ENCODE measurements around the gene NDUFAF3. TPM values are rescaled to one million over a fixed set of nuclear protein-coding genes. Genes with fewer than 3 reads are reported as not detected.

NDUFAF3 gene
- total and polyA plus RNA-seq, 2 experiments from 2014 or later = 49.9 to 118 TPM

DNA sequence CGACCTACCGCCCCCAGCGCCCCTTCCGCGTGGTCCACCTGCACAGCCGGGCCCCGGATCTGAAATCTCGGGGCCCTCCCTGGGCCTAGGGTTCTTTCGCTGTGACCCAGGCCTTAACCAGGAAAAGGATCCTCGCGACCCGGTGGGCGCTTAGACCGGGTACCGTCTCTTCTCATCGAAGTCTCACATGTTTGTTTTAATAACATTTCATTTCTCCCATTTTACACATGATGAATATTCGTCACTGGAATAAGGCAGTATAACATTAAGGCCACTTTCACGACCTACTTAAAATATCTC lies 3.3 kb upstream of the NDUFAF3 start (continued):
- TF ChIP-seq NANOG (IDR thresholded peaks at IDR 0.05; ENCODE audit: borderline replicate concordance) (no peak), EZH2phosphoT487 (IDR thresholded peaks at IDR 0.05; ENCODE audit: unreplicated experiment) (no peak), ZNF331 (CRISPR knock-in tag; IDR thresholded peaks at IDR 0.05; ENCODE audit: low read depth) (no peak), JUNB (IDR thresholded peaks at IDR 0.05; ENCODE audit: unreplicated experiment) (no peak), POLR2AphosphoS5 (IDR thresholded peaks at IDR 0.05; ENCODE audit: low read depth) (no peak)
- TF ChIP-seq, protein P1, sequence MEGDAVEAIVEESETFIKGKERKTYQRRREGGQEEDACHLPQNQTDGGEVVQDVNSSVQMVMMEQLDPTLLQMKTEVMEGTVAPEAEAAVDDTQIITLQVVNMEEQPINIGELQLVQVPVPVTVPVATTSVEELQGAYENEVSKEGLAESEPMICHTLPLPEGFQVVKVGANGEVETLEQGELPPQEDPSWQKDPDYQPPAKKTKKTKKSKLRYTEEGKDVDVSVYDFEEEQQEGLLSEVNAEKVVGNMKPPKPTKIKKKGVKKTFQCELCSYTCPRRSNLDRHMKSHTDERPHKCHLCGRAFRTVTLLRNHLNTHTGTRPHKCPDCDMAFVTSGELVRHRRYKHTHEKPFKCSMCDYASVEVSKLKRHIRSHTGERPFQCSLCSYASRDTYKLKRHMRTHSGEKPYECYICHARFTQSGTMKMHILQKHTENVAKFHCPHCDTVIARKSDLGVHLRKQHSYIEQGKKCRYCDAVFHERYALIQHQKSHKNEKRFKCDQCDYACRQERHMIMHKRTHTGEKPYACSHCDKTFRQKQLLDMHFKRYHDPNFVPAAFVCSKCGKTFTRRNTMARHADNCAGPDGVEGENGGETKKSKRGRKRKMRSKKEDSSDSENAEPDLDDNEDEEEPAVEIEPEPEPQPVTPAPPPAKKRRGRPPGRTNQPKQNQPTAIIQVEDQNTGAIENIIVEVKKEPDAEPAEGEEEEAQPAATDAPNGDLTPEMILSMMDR (conservative IDR thresholded peaks at IDR 0.05; ENCODE audit: low read depth in 2 of 2) = no peak
- TF ChIP-seq, protein P2, sequence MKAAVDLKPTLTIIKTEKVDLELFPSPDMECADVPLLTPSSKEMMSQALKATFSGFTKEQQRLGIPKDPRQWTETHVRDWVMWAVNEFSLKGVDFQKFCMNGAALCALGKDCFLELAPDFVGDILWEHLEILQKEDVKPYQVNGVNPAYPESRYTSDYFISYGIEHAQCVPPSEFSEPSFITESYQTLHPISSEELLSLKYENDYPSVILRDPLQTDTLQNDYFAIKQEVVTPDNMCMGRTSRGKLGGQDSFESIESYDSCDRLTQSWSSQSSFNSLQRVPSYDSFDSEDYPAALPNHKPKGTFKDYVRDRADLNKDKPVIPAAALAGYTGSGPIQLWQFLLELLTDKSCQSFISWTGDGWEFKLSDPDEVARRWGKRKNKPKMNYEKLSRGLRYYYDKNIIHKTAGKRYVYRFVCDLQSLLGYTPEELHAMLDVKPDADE (IDR thresholded peaks at IDR 0.05) = no peak; the same call in 1 of the 2 replicates

DNA sequence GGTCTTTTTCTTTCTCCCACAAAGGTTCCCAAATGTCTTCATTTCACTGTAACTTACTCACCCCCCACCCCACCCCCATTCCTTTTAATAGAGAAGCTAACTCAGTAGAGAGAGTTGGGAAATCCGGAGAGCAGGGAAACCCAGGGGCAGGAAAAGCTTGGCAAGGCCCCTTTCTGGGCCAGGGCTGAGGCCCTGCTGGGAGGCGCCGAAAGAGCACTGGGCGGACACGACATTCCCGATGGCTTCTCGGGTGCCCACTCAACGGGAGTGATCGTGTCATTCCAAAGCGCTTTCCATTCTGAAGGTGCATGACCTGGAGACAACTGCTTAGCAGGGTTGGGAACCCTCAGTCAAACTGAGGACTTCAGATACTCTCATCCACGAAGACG lies 2.0 kb upstream of the NDUFAF3 start:
- H3K4me2 ChIP-seq = peak overlapping the region; percentile 99
- DNase-seq (ENCODE audit: low spot score) (no peak), ATAC-seq (no peak)
- H3F3A ChIP-seq (replicated peaks; ENCODE audit: low read depth) = peaks cover 51% of the 10 kb centered on the region
- H4K20me1 ChIP-seq (replicated peaks; ENCODE audit: insufficient read depth) = peaks cover 14% of the 10 kb centered on the region
- H2AFZ ChIP-seq = no peak overlapping the region; the same call in 1 of the 2 replicates
- H3K4me3 ChIP-seq = peak overlapping the region; percentile 97
- peaks cover 32% of the 10 kb centered on the region for H3K27me3 Mint-ChIP-seq (ENCODE audit: insufficient read depth, low read depth, poor library complexity)
- peaks cover 49% of the 10 kb centered on the region for H3K36me3 Mint-ChIP-seq (ENCODE audit: low read depth)
- H3K27ac ChIP-seq (ENCODE audit: low read depth) = no peak overlapping the region
- H3K27ac Mint-ChIP-seq = peak overlapping the region; percentile 81; the same call in 1 of the 2 replicates
- H3K4me1 Mint-ChIP-seq = peaks cover 24% of the 10 kb centered on the region
- H3K4me3 Mint-ChIP-seq = peak overlapping the region; percentile 93
- TF ChIP-seq EZH2phosphoT487 (IDR thresholded peaks at IDR 0.05; ENCODE audit: unreplicated experiment) (no peak), EZH2 (IDR thresholded peaks at IDR 0.05; ENCODE audit: low read depth, unreplicated experiment) (no peak), ZNF114 (CRISPR knock-in tag; IDR thresholded peaks at IDR 0.05) (no peak), NANOG (IDR thresholded peaks at IDR 0.05; ENCODE audit: borderline replicate concordance) (no peak), STAT1 (IDR thresholded peaks at IDR 0.05; ENCODE audit: unreplicated experiment) (no peak), POLR2AphosphoS5 (IDR thresholded peaks at IDR 0.05; ENCODE audit: low read depth) (no peak)
- TF ChIP-seq, protein P3, sequence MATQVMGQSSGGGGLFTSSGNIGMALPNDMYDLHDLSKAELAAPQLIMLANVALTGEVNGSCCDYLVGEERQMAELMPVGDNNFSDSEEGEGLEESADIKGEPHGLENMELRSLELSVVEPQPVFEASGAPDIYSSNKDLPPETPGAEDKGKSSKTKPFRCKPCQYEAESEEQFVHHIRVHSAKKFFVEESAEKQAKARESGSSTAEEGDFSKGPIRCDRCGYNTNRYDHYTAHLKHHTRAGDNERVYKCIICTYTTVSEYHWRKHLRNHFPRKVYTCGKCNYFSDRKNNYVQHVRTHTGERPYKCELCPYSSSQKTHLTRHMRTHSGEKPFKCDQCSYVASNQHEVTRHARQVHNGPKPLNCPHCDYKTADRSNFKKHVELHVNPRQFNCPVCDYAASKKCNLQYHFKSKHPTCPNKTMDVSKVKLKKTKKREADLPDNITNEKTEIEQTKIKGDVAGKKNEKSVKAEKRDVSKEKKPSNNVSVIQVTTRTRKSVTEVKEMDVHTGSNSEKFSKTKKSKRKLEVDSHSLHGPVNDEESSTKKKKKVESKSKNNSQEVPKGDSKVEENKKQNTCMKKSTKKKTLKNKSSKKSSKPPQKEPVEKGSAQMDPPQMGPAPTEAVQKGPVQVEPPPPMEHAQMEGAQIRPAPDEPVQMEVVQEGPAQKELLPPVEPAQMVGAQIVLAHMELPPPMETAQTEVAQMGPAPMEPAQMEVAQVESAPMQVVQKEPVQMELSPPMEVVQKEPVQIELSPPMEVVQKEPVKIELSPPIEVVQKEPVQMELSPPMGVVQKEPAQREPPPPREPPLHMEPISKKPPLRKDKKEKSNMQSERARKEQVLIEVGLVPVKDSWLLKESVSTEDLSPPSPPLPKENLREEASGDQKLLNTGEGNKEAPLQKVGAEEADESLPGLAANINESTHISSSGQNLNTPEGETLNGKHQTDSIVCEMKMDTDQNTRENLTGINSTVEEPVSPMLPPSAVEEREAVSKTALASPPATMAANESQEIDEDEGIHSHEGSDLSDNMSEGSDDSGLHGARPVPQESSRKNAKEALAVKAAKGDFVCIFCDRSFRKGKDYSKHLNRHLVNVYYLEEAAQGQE (IDR thresholded peaks at IDR 0.05; ENCODE audit: unreplicated experiment) = no peak
- TF ChIP-seq, protein P2 (IDR thresholded peaks at IDR 0.05) = no peak
- no peaks in the 10 kb centered on the region for H3K9me2 ChIP-seq (ENCODE audit: insufficient read depth)
- no peaks in the 10 kb centered on the region; the same call in 2 of the 3 replicates for H3K9me3 Mint-ChIP-seq
- H3K4me1 ChIP-seq (ENCODE audit: insufficient read depth) = peaks cover 27% of the 10 kb centered on the region; the same call in 1 of the 2 replicates
- H3K79me2 ChIP-seq (replicated peaks; ENCODE audit: insufficient read depth) = peaks cover 18% of the 10 kb centered on the region
- H3K27me3 ChIP-seq (ENCODE audit: insufficient read depth) = no peaks in the 10 kb centered on the region
- peaks cover 23% of the 10 kb centered on the region for H3K36me3 ChIP-seq (ENCODE audit: insufficient read depth)
